ENCODE measurements around the gene MYH11.

DNA sequence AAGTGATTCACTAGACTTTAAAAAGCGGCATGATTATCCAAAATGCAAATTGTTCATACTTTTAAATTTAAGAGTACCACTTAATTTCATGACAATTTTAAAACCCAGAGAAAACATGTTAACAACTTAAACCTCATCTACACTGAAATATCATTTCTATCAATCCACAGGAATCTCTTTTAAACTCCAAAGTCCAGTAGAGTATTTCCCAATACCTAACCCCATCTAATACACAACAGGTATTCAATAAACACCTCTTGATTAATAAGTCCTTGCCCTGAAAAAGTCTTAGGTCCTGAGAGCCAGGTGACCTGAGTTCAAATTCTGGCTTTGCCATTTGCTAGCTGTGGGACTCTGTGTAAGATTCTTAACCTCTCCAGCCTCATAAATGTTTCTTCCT is 16.9 kb upstream of the MYH11 start:
- TF ChIP-seq POLR2A (IDR thresholded peaks at IDR 0.05) (no peak), POLR2AphosphoS5 (IDR thresholded peaks at IDR 0.05) (no peak)
- TF ChIP-seq, protein P1, sequence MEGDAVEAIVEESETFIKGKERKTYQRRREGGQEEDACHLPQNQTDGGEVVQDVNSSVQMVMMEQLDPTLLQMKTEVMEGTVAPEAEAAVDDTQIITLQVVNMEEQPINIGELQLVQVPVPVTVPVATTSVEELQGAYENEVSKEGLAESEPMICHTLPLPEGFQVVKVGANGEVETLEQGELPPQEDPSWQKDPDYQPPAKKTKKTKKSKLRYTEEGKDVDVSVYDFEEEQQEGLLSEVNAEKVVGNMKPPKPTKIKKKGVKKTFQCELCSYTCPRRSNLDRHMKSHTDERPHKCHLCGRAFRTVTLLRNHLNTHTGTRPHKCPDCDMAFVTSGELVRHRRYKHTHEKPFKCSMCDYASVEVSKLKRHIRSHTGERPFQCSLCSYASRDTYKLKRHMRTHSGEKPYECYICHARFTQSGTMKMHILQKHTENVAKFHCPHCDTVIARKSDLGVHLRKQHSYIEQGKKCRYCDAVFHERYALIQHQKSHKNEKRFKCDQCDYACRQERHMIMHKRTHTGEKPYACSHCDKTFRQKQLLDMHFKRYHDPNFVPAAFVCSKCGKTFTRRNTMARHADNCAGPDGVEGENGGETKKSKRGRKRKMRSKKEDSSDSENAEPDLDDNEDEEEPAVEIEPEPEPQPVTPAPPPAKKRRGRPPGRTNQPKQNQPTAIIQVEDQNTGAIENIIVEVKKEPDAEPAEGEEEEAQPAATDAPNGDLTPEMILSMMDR (IDR thresholded peaks at IDR 0.05 in 8 of 11, conservative IDR thresholded peaks at IDR 0.05 in 3 of 11), result no peak

Data from spleen (tissue), 7 donors.